CD4-positive, alpha-beta T cell treated with Interleukin-1 beta for 1 hour (primary cell): Measurements from ENCODE around the gene USP17L5.
"Not testable (repeated sequence)": the region's sequence is repeated elsewhere in the genome, so short reads cannot be mapped to it uniquely, and the experiment has no call there.

Source experiments
- DNase-seq, 2 donors: peaks; one replicate each; pipeline ENCODE4 v3.0.0-alpha.2; 2020 to 2022

Gene USP17L5

GRCh38 chr4:9339103-9339502 lies at the start of gene USP17L5:
Gene USP17L5, plus strand, starts transcription at chr4:9339403. Its CDS starts 0 bp downstream, at chr4:9339403.
- DNase-seq, result not testable (repeated sequence)

GRCh38 chr4:9324191-9324590 lies 15.0 kb upstream of the USP17L5 start:
- DNase-seq, result peak in 1 of 2 donors; percentile 2

- not testable (repeated sequence) for DNase-seq
Measured at GRCh38 chr4:9324865-9325264, 14.3 kb upstream of the USP17L5 start, which contains the start of gene USP17L24. Gene USP17L24, plus strand, starts transcription at chr4:9325165. Its CDS starts 0 bp downstream, at chr4:9325165.

GRCh38 chr4:9329611-9330010 lies 9.6 kb upstream of the USP17L5 start, which contains the start of gene USP17L25:
Gene USP17L25, plus strand, starts transcription at chr4:9329911. Its CDS starts 0 bp downstream, at chr4:9329911.
- not testable (repeated sequence) for DNase-seq

GRCh38 chr4:9334358-9334757 lies 4.8 kb upstream of the USP17L5 start, which contains the start of gene USP17L26:
Gene USP17L26, plus strand, starts transcription at chr4:9334658. Its CDS starts 0 bp downstream, at chr4:9334658.
- not testable (repeated sequence) for DNase-seq

GRCh38 chr4:9343848-9344247 lies 4.6 kb downstream of the USP17L5 start, which contains the start of gene USP17L27:
Gene USP17L27, plus strand, starts transcription at chr4:9344148. Its CDS starts 0 bp downstream, at chr4:9344148.
- DNase-seq, result not testable (repeated sequence)

- not testable (repeated sequence) for DNase-seq
Measured at GRCh38 chr4:9348593-9348992, 9.4 kb downstream of the USP17L5 start, which contains the start of gene USP17L28. Gene USP17L28, plus strand, starts transcription at chr4:9348893. Its CDS starts 0 bp downstream, at chr4:9348893.

- DNase-seq, result peak in 1 of 2 donors; percentile 6
Measured at GRCh38 chr4:9350866-9351265, 11.7 kb downstream of the USP17L5 start.

GRCh38 chr4:9353338-9353737 lies 14.1 kb downstream of the USP17L5 start, which contains the start of gene USP17L29:
Gene USP17L29, plus strand, starts transcription at chr4:9353638. Its CDS starts 0 bp downstream, at chr4:9353638.
- not testable (repeated sequence) for DNase-seq

- DNase-seq, result not testable (repeated sequence)
Measured at GRCh38 chr4:9362829-9363228, 23.6 kb downstream of the USP17L5 start, which contains the start of gene USP17L30. Gene USP17L30, plus strand, starts transcription at chr4:9363129. Its CDS starts 0 bp downstream, at chr4:9363129.

GRCh38 chr4:9379881-9380280 lies 40.7 kb downstream of the USP17L5 start:
- not testable (repeated sequence) for DNase-seq

GRCh38 chr4:9381012-9381534 lies 41.9 kb downstream of the USP17L5 start:
- peak; percentile 60 to 62 for DNase-seq

GRCh38 chr4:9384126-9384525 lies 44.9 kb downstream of the USP17L5 start:
- DNase-seq, result no peak

GRCh38 chr4:9389001-9389400 lies 49.8 kb downstream of the USP17L5 start:
- not testable (repeated sequence) for DNase-seq
